Measurements from ENCODE around the gene EPG5.

Gene EPG5

DNA sequence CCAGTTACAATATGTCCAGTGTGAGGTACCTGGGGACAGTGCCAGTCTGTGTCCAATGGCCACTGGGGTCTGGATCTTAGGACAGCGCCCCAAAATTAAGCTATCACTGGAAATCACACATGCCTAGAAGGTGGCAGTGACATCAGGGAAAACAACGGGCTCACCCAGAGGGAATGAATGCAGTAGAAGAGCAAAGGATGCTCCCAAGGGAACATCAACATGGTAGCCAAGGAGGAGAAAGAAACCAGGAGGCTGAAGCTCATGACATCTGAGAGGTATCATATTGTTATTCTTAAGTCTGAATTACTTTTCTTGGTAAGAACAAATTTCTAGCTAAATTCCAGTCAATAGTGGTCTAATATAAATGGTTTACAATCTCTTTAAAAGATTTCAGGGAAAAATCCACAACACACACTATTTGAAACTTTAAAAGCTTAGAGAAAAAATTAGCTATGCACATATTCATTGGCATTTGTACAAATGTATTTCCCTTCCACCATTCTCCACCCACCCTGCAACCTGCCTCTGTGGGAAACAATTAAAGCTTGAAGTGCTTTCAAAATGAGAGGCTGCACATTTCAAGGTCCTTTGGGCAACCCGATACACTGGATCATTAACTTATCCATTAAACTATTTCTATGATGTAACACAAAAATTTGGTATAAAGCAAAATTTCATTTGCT is 86.1 kb downstream of the EPG5 start:
- DNase-seq (ENCODE audit: low read depth, low spot score), result no peak
- H3K4me3 ChIP-seq (ENCODE audit: low read length), result no peak overlapping the region

DNA sequence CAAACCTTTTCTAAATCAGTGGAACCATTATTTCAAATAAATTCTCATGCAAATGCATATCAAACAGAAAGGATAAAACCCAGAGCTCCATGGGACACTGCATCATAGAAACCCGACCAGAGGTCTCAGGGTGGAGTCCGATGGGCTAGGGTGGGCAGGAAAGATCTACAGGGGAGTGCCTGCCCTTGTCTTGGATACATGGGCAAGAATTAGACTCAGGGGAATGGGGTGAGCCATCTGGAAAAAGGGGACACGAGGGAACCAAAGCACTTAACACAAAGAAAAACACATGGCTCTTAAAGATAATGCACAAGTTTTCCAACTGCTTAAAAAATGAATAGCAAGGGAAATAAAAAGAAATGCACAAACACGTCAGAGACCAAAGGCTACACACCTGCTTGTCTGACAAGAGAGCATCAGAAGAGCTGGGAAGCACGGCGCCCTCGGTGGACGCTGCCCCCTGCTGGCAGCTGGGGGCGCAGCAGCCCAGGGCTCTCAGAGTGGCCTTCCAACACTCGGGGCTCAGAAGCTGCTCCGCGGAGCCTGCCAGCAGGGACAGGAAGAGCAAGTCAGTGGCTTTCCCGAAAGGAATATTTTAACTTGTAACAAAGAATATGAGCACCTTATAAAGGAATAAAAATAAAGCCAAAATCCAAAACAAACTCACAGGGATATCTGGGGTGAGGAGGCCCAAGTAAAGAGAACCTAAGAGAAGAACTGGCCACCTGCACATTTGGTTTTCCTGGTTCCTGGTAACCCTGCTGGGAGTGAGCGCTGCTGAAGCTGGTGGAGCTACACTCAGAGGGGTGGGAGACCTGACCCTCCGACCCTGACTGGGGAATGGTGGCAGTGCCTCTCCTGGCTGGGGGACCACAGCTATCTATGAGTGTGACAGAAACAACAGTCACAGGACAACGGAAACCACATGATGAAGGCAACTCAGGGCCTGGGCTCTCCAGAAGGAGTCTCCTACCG is 87.2 kb downstream of the EPG5 start:
- H3K4me3 ChIP-seq (ENCODE audit: low read length), result no peak overlapping the region
- DNase-seq (ENCODE audit: low read depth, low spot score), result peak; percentile 49

DNA sequence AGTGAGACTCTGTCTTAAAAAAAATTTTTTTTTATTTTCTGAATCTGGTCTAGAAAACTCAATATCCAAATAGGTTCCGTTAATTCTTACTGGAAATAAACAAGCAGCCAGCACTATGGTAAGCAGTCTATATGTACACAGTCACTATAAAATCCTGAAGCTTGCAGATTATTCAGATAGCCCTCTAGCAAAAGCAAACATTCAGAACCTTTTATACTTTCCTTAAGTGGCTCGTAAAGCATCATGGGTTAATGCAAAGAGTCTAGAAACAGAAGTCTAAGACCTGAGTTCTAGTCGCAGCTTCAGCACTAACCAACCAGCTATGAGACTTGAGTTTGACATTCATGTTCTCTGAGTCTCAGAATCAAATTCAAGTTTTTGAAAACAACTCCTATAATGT is 89.7 kb downstream of the EPG5 start:
- no peak for DNase-seq (ENCODE audit: low read depth, low spot score)
- H3K4me3 ChIP-seq (ENCODE audit: low read length), result no peak overlapping the region

DNA sequence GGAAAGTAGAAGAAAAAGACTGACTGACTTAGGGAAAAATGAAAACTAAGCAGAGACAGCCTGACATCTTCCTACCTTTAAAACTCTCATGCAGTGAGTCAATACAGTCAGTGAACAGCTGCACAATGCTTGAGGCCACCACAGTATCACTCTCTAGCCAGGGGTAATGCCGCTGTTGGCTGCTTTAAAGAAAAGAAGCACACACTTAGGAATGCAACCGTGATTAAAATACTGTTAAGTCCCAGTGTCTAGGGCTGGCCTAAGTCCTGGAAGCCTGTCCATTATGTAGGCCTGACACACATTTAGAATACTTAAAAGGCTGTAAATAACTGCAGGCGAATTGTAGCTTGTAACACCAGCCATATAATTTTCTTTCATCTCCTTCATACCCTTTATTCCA is 91.0 kb downstream of the EPG5 start:
- no peak overlapping the region for H3K4me3 ChIP-seq (ENCODE audit: low read length)
- no peak for DNase-seq (ENCODE audit: low read depth, low spot score)

DNA sequence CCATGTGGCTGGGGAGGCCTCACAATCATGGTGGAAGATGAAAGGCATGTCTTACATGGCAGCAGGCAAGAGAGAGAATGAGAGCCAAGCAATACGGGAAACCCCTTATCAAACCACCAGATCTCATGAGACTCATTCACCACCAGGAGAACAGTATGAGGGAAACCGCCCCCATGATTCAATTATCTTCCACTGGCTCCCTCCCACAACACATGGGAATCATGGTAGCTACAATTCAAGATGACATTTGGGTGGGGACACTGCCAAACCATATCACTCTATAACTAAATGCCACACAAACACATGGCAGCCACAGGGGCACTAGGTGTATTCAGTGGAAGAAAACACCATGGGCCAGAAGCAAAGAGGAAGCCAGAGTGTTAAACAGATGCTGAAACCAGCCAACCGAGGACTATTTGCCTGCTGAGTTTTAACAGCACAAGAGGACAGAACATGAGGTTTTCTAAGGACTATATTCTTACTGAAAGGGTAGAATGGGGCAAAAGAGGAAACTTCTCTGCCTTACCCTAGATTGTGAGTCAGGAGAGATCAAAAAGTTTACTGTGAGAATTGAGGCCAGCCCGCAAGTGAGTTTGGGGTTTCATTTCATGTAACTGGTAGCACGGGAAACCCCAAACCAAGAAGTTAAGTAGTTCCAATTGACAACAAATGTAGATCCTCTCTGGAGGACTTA is 92.5 kb downstream of the EPG5 start:
- no peak overlapping the region for H3K4me3 ChIP-seq (ENCODE audit: low read length)
- peak; percentile 83 for DNase-seq (ENCODE audit: low read depth, low spot score)

DNA sequence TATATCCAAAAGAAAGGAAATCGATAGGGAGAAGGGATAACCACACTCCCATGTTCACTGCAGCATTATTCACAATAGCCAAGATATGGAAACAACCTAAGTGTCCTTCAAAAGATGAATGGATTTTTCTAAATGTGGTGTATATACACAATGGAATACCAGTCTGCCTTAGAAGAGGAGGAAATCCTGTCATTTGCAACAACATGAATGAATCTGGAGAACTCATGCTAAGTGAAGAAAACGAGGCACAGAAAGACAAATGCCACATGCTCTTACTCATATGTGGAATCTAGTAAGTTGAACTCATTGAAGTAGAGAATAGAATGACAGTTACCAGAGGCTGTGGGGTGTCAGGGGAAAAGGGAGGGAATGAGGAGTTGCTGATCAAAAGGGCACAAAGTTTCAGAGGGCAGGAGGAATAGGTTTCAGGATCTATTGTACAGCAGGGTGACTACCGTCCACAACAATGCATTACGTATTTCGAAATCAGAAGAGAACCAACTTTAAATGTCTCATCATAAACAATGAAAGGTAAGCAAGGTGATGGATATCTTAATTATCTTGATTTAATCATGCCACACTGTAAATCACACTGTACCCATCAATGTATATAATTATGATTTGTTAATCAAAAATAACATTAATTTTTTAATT is 95.6 kb downstream of the EPG5 start:
- no peak for DNase-seq (ENCODE audit: low read depth, low spot score)
- H3K4me3 ChIP-seq (ENCODE audit: low read length), result no peak overlapping the region

DNA sequence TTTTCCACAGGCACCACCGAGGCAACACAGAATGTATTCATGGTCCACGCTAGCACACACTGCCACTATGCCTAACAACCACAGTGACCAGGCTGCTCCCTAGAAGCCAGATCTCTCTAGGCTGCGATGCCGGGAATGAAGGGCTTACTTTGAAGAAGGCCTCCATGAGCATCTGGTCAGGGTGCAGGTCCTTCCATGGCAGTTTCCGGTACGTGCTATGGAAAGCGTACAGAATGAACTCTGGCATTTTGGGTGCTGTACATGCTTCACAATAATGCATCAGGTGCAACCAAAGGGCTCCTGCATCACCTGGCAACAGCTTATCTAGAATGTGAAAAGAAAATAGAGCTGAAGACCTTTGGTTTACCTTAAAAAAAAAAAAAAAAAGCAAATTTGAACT is 96.7 kb downstream of the EPG5 start:
- DNase-seq (ENCODE audit: low read depth, low spot score), result no peak

DNA sequence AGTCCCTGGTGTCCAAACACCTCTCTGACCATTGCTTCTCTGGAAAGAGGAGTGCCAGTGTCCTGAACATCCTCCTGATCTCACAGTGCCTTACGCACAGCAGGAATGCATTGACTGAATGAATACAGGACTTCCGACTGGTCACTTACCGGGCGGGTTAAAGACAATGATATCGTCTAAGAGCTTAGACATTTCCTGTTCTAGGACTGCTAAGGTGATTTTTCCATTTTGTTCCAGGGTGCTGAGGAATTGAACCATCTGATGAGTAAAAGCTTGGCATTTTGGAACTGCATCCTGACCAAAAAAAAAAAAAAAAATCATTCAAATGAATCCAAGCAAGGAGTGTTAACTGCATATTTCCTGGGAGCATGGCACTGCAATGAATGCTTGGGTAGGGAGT is 101.7 kb downstream of the EPG5 start:
- no peak overlapping the region for H3K4me3 ChIP-seq (ENCODE audit: low read length)
- DNase-seq (ENCODE audit: low read depth, low spot score), result no peak

More for the DNA sequence above, 96.7 kb downstream of the EPG5 start:
- H3K4me3 ChIP-seq (ENCODE audit: low read length), result no peak overlapping the region

DNA sequence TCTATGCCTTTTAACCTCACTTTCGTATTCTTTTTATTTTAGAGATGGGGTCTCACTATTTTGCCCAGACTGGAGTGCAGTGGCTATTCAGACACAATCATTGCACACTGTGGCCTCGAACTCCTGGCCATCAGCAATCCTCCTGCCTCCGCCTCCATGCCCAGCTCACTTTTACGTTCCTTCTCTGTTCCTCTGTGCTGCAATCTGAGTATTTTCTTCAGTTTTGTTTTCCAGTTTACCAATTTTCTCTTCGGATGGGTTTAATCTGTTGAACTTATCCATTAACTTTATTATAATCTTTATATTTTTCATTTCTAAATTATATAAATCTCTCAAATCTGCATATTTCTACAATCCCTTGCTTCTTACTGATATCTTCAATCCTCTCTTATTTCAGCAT is 103.0 kb downstream of the EPG5 start:
- no peak overlapping the region for H3K4me3 ChIP-seq (ENCODE audit: low read length)

DNA sequence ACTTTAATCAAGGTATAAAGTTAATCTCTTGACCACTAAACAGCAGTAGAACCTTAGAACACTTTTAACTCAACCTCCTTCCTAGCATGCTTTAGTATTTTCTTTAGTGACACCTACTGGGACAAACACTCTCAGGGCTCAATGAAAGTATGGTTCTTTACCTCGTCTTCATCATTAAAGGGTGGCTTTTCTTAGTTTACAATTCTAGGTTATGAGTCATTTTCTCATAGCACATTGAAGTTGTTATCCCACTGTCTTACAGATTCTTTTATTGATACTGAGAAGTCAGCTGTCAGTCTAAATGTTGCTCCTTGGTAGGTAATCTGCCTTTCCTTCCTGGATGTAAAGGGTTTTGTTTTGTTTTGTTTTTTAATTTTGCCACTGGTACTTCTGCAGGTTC is 103.7 kb downstream of the EPG5 start:
- DNase-seq (ENCODE audit: low read depth, low spot score), result no peak
- H3K4me3 ChIP-seq (ENCODE audit: low read length), result no peak overlapping the region

More for the DNA sequence above, 103.0 kb downstream of the EPG5 start:
- no peak for DNase-seq (ENCODE audit: low read depth, low spot score)

DNA sequence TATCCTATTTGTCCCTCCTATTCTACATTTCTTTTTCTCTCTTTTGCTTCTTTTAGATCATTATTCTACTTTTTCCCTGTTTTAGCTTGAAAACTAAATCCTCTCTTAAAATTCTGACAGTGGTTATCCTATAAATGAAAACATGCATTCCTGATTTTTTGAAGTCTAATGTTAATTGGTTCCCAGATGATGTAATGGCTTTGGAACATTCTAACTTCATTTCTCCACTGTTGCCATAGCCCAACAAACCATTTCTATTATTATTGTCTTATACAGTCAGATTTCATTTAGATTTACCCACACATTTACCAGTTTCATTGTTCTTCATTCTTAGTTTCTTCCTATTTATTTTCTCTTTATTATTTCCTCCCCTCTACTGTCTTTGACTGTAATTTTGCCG is 105.2 kb downstream of the EPG5 start:
- no peak overlapping the region for H3K4me3 ChIP-seq (ENCODE audit: low read length)
- DNase-seq (ENCODE audit: low read depth, low spot score), result no peak

DNA sequence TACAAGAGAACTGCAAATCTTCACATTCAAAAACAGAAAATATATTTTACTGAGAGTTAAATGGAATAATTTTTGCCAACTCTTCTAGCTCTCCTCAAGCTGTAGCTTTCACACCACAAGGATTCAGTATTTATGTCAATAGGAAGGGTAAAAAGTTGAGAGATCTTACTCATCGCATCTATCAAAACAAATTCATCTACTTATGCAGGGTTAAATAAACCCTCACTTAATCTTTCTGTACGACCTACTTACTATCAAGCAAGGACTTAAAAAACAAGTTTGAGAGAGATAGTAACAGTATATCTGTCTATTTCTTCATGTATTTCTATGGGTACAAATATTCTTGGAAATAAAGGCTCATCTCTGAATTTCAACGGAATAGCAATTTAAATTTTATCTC is 106.2 kb downstream of the EPG5 start:
- DNase-seq (ENCODE audit: low read depth, low spot score), result no peak
- no peak overlapping the region for H3K4me3 ChIP-seq (ENCODE audit: low read length)

DNA sequence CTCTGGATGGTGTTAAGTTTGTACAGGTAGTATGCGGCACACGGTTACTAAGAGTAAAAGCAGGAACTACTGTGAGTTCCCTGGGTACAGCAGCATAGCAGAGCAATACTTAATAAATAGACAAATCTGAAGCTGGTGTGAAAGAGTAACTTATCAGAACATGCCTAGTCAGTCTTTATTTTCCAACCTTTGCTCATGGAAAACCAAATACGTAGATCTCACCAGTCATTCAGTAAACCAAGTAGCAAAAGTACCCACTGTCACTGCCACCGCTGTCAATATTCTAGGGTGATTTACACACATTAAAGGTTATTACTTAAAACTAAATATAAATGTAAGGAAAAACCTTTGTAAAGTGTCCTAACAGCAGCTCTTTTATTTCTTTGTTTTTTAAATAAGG is 106.6 kb downstream of the EPG5 start:
- DNase-seq (ENCODE audit: low read depth, low spot score), result no peak
- H3K4me3 ChIP-seq (ENCODE audit: low read length), result no peak overlapping the region

DNA sequence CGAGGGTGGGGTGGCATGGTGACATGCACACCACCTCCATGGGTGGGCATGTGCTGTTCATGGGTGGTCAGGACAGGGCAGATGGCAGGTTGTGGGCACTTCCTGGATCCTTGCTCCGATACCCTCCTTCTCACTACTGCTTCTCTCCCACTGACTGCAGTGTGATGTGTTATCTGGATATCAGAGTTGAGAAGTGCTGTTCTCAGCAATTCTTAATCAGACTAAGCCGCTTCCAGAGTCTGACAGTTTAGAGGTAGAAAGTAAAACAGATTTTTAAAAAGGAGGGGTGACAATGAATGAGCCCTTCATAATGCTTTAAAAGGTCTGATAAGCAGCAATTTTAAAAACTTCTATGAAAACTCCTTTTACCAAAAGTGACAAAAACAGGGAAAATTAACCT is 107.8 kb downstream of the EPG5 start:
- H3K4me3 ChIP-seq (ENCODE audit: low read length), result no peak overlapping the region
- no peak for DNase-seq (ENCODE audit: low read depth, low spot score)

DNA sequence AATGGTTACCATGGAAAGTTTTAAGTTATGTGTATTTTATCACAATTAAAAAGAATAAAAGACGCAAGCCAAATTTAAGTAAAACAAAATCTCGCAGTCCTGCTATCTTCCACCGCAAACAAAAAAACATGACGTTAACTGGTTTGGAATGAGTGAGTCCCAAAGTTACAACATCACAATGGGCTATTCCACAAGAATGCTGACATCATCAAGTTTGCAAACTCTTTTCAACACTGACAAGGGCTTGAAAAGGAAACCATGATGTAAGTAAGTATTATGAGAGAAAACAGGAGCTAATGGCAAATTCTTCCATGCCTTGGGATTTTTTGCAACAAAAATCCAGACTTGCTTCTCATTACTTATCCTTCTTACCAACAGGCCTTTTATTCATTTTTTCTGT is 110.6 kb downstream of the EPG5 start:
- H3K4me3 ChIP-seq (ENCODE audit: low read length), result no peak overlapping the region
- no peak for DNase-seq (ENCODE audit: low read depth, low spot score)

DNA sequence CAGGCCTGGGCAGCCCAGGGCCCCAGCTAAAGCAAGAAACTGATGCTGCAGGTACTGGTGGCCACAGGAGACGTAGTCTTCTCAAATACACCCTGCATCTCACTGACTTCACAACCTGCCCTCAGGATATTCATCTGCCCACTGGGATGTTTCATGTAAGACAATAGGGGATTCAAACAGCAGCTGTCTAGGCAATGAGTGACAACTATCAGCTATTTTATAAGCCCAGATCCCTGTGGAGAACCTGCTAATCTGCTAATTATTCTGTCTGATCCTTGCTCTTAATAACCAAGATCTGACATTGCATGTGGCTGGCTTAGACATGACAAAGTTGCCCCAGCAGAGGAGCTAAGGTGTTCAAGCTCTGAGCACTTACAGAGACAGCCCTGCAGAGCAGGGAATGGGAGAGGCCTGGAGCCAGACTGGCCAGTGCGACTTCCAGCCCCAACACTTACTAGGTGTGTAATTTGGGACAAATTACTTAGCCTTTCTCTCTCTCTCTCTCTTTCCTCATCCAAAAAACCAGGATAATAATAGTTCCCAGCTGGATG is 113.0 kb downstream of the EPG5 start:
- H3K4me3 ChIP-seq (ENCODE audit: low read length), result no peak overlapping the region
- no peak for DNase-seq (ENCODE audit: low read depth, low spot score)

DNA sequence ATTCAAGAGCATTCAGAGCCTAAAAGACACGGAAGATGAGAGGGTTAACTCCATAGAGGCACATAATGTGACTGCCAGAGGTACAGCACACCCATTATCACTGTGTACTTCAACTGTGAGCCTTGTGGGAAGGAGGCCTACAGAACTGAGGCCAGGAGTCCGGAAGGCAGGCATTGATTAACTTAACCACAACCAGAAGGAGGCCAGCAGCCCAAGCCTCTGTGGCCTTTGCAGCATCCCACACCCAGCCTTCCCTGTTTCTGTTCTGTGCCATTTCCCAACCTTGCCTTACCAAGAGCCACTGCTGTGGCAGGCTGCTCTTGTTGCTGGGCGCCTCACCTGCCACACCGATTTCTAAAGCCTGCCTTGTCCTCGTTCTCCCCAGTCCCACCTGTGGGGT is 114.5 kb downstream of the EPG5 start:
- no peak for DNase-seq (ENCODE audit: low read depth, low spot score)

DNA sequence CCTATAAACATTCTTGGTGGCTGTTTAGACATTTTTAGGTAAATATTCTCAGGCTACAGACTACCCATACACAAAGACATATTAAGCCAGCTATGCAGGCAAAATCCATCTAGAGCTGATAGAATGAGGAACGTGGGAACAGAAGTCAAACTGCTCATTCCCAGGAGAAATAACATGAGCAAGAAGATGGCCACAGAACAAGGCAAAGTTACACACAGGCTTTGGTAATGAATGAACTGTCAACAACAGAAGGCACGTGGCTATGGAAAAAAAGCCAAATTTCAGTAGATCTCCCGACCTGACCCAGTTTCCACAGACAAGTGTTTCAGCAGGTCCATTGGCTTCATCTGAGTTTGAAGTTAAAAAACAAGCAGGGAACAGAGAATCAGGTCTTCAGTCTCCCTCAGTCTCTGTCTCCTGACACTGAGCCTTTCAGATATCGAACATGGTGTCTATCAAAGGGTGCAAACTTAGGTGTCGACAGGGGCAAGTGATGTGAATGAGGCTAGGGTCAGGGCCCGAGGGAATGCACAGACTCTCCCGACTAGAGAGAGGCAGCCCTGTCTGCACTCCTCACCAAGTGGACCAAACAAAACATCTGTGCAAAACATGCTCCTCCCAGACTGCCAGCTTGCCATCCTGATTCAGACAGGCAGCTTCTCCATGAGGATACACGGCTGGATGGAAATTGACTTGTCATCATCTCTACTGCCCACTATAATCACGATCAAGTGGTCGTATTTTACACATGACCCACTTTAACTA is 115.8 kb downstream of the EPG5 start:
- no peak overlapping the region for H3K4me3 ChIP-seq (ENCODE audit: low read length)
- no peak for DNase-seq (ENCODE audit: low read depth, low spot score)

More for the DNA sequence above, 114.5 kb downstream of the EPG5 start:
- no peak overlapping the region for H3K4me3 ChIP-seq (ENCODE audit: low read length)

Measured in Jurkat, Clone E6-1 (cell line).